Stomach (tissue), 4 donors: ENCODE results near the gene CYP24A1.

Experiments
- POLR2A ChIP-seq, 4 donors: fragments of 450-650 bp; IDR thresholded peaks; one replicate each; pipeline ENCODE4 v1.6.1; 2016; ENCODE audit warnings: antibody characterized with exemption in 4 of 4, control low read depth in 2 of 4, mild to moderate bottlenecking in 1 of 4, moderate library complexity in 1 of 4
- POLR2AphosphoS5 ChIP-seq, 3 donors: sonication (generic); formaldehyde crosslinking; IDR thresholded peaks; one replicate each; pipeline ENCODE4 v1.6.1; 2016; ENCODE audit warnings: antibody characterized with exemption in 3 of 3
- TF ChIP-seq, protein P1 (sequence below), 7 experiments: fragments of 450-650 bp in 4 of 7; fragments of 200-600 bp in 3 of 7; sonication (generic) in 3 of 7; IDR thresholded peaks; one replicate each; pipeline ENCODE4 v1.5.1; 2016 to 2019; ENCODE audit warnings: antibody characterized with exemption in 7 of 7, control low read depth in 2 of 7, mild to moderate bottlenecking in 1 of 7

- TF ChIP-seq, protein P1, sequence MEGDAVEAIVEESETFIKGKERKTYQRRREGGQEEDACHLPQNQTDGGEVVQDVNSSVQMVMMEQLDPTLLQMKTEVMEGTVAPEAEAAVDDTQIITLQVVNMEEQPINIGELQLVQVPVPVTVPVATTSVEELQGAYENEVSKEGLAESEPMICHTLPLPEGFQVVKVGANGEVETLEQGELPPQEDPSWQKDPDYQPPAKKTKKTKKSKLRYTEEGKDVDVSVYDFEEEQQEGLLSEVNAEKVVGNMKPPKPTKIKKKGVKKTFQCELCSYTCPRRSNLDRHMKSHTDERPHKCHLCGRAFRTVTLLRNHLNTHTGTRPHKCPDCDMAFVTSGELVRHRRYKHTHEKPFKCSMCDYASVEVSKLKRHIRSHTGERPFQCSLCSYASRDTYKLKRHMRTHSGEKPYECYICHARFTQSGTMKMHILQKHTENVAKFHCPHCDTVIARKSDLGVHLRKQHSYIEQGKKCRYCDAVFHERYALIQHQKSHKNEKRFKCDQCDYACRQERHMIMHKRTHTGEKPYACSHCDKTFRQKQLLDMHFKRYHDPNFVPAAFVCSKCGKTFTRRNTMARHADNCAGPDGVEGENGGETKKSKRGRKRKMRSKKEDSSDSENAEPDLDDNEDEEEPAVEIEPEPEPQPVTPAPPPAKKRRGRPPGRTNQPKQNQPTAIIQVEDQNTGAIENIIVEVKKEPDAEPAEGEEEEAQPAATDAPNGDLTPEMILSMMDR (IDR thresholded peaks at IDR 0.05), result no peak
- TF ChIP-seq POLR2A (IDR thresholded peaks at IDR 0.05), result no peak
- no peak for TF ChIP-seq POLR2AphosphoS5 (IDR thresholded peaks at IDR 0.05)
Observed at GRCh38 chr20:54144847-54145414, 28.9 kb downstream of the CYP24A1 start.
